Measurements from ENCODE around the gene LRFN4. TPM values are rescaled to one million over a fixed set of nuclear protein-coding genes. Genes with fewer than 3 reads are reported as not detected.

Gene LRFN4
- total RNA-seq, 6 experiments from 2014 or later, result 30.3 to 43.4 (median 34.6) TPM

DNA sequence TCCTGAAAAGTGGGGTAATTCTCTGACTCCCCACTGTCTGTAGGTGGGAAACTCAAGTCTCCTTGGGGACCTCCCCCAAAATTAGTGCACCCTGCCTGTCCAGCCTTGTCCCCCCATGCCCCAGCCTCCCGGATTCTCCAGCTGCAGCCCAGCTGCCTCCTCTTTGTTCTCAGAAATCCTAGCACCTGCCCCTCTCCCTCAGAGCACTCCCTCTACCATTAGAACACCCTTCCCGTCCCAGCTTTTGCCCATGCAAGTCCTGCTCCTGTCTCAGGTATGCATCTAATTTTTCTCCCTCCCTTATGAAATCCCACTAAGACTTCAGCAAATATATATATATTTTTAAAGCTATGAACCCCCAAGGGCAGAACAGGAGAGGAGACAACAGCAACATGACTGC, 37.3 kb downstream of the LRFN4 start:
- TF ChIP-seq, protein P1, sequence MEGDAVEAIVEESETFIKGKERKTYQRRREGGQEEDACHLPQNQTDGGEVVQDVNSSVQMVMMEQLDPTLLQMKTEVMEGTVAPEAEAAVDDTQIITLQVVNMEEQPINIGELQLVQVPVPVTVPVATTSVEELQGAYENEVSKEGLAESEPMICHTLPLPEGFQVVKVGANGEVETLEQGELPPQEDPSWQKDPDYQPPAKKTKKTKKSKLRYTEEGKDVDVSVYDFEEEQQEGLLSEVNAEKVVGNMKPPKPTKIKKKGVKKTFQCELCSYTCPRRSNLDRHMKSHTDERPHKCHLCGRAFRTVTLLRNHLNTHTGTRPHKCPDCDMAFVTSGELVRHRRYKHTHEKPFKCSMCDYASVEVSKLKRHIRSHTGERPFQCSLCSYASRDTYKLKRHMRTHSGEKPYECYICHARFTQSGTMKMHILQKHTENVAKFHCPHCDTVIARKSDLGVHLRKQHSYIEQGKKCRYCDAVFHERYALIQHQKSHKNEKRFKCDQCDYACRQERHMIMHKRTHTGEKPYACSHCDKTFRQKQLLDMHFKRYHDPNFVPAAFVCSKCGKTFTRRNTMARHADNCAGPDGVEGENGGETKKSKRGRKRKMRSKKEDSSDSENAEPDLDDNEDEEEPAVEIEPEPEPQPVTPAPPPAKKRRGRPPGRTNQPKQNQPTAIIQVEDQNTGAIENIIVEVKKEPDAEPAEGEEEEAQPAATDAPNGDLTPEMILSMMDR (IDR thresholded peaks at IDR 0.05), result no peak

GRCh38 chr11:66901964-66902390, 45.1 kb downstream of the LRFN4 start:
- Mint-ChIP-seq H3K4me3 (no peak overlapping the region), H3K4me1 (ENCODE audit: low read depth) (peaks cover 30% of the 10 kb centered on the region), H3K27ac (no peak overlapping the region), H3K27me3 (ENCODE audit: insufficient read depth) (peaks cover 2% of the 10 kb centered on the region; the same call in 1 of the 2 replicates), H3K9me3 (no peaks in the 10 kb centered on the region), H3K36me3 (ENCODE audit: low read depth) (no peaks in the 10 kb centered on the region)
- no peak for DNase-seq
- TF ChIP-seq, protein P1 (IDR thresholded peaks at IDR 0.05), result no peak

More for the DNA sequence above, 37.3 kb downstream of the LRFN4 start:
- peaks cover 8% of the 10 kb centered on the region for H3K36me3 Mint-ChIP-seq (ENCODE audit: low read depth)
- no peak overlapping the region for H3K27ac Mint-ChIP-seq
- no peaks in the 10 kb centered on the region; the same call in none of the 2 replicates for H3K27me3 Mint-ChIP-seq (ENCODE audit: insufficient read depth)
- H3K4me3 Mint-ChIP-seq, result no peak overlapping the region
- no peaks in the 10 kb centered on the region for H3K9me3 Mint-ChIP-seq
- no peak for DNase-seq
- H3K4me1 Mint-ChIP-seq (ENCODE audit: low read depth), result peaks cover 26% of the 10 kb centered on the region

DNA sequence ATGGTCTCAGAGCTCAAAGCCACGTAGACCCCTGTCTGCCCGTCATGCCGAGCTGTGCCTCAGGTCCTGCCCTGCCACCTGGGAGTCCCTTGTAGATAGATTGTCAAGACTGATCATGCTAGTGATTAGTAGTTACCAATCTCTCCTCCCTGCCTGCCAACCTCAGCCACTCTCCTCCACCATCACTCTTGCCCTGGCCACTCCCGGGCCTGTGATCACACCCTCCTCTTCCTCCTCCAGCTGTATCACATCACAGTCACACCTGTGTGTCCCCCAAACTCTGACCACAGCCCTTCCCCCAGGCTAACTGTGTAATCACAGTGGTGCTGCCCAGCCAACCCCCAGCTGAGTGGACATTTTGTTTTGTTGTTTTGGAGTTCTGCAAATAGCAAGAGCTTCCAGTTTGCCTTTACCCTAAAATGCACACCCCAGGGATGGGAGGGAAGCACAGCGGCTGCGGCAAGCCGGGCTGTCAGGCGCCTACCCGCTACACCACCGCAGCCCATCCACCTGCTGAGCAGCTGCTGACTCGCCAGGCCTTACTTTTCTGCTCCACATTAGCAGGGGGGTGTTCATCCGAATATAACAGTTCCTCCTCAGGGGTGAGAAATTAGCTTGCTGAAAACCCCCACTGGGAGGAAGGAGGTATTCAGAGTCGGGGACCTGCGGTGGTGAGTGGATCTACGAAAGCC, 45.8 kb downstream of the LRFN4 start:
- Mint-ChIP-seq H3K4me3 (no peak overlapping the region), H3K27ac (no peak overlapping the region), H3K4me1 (ENCODE audit: low read depth) (peaks cover 30% of the 10 kb centered on the region), H3K36me3 (ENCODE audit: low read depth) (no peaks in the 10 kb centered on the region), H3K27me3 (ENCODE audit: insufficient read depth) (peaks cover 2% of the 10 kb centered on the region; the same call in 1 of the 2 replicates), H3K9me3 (no peaks in the 10 kb centered on the region)
- TF ChIP-seq, protein P1 (IDR thresholded peaks at IDR 0.05), result no peak
- DNase-seq, result no peak

DNA sequence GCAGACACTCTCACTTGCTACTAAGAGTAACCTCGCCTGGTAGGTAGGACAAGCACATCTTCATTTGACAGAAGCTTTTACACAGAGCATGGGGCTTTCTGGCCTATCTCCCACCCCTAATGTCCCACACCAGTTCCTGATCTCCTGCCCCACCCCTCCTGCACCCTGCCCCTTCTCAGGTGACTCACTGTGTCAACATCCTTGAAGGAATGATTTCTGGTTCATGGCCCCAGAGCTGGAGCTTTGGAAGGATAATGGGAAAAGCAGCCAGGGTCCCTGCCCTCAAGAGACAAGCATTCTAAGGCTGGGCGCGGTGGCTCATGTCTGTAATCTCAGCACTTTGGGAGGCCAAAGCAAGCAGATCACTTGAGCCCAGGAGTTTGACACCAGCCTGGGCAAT, 47.2 kb downstream of the LRFN4 start:
- Mint-ChIP-seq H3K27me3 (ENCODE audit: insufficient read depth) (peaks cover 2% of the 10 kb centered on the region; the same call in 1 of the 2 replicates), H3K27ac (0 out of 2 replicates have a peak overlapping the region, but pooled peaks have one; percentile 36), H3K4me3 (no peak overlapping the region; the same call in 1 of the 2 replicates), H3K36me3 (ENCODE audit: low read depth) (no peaks in the 10 kb centered on the region), H3K4me1 (ENCODE audit: low read depth) (peaks cover 30% of the 10 kb centered on the region), H3K9me3 (no peaks in the 10 kb centered on the region)
- TF ChIP-seq, protein P1 (IDR thresholded peaks at IDR 0.05), result no peak
- DNase-seq, result no peak

DNA sequence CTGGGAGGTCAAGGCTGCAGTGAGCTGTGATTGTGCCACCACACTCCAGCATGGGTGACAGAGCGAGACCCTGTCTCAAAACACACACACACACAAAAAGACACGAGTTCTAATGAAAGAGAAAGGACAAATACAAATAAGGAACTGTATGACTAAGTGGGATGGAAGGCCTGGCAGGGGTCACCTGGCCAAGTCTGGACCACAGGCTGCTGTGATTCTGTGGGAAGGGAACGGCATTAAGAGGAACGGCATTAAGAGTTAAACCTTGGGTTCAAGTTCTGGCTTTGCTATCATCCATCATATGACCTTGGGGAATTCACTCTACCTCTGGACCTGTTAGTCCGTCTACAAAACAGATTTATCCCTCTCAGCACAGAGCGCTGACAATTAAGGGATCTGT, 47.7 kb downstream of the LRFN4 start:
- peak overlapping the region; percentile 22; the same call in 1 of the 2 replicates for H3K27ac Mint-ChIP-seq
- no peak overlapping the region for H3K4me3 Mint-ChIP-seq
- H3K9me3 Mint-ChIP-seq, result no peaks in the 10 kb centered on the region
- H3K36me3 Mint-ChIP-seq (ENCODE audit: low read depth), result no peaks in the 10 kb centered on the region
- H3K27me3 Mint-ChIP-seq (ENCODE audit: insufficient read depth), result peaks cover 2% of the 10 kb centered on the region; the same call in 1 of the 2 replicates
- DNase-seq, result no peak
- TF ChIP-seq, protein P1 (IDR thresholded peaks at IDR 0.05), result no peak
- peaks cover 30% of the 10 kb centered on the region for H3K4me1 Mint-ChIP-seq (ENCODE audit: low read depth)
